Measurements from ENCODE around the gene RAB43.
"Not testable (repeated sequence)": the region's sequence is repeated elsewhere in the genome, so short reads cannot be mapped to it uniquely, and the experiment has no call there.

RAB43 gene

DNA sequence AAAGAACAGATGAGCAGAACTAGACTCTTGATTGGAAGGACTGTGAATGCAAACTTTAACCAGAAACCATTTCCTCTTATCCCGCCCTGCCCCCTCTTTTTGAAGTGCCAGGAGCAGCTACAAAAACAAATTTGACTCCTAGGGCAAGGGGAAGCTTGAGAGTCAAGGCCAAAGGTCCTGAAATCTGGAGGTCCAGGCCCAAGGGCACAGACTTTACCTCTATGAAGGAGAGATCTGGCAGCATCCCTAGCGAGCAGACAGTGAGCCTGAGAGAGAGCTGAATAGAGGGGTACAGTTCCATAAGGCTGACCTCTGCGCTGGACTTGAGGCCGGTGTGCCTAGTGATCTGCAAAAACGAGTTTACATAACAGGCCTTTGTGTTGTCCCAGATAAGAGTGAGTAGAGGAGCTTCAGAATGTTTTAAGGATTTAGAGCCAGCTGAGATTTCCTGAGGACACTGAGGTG, 5.1 kb downstream of the RAB43 start:
- intact Hi-C loops (cut with micrococcal nuclease) = no loop called here
- Mint-ChIP-seq H3K4me3 (peak overlapping the region; percentile 44), H3K9me3 (no peaks in the 10 kb centered on the region), H3K27me3 (no peaks in the 10 kb centered on the region), H3K4me1 (ENCODE audit: low read depth) (peaks cover 68% of the 10 kb centered on the region), H3K36me3 (ENCODE audit: low read depth) (peaks cover 90% of the 10 kb centered on the region), H3K27ac (peak overlapping the region; percentile 71)

- Mint-ChIP-seq H3K9me3 (no peaks in the 10 kb centered on the region), H3K27ac (no peak overlapping the region), H3K36me3 (ENCODE audit: low read depth) (peaks cover 91% of the 10 kb centered on the region), H3K27me3 (no peaks in the 10 kb centered on the region), H3K4me1 (ENCODE audit: low read depth) (peaks cover 59% of the 10 kb centered on the region), H3K4me3 (no peak overlapping the region)
- intact Hi-C loops (cut with micrococcal nuclease) = no loop called here
Measured at GRCh38 chr3:129114455-129114854, 7.1 kb downstream of the RAB43 start.

- Mint-ChIP-seq H3K36me3 (ENCODE audit: low read depth) (peaks cover 91% of the 10 kb centered on the region), H3K4me1 (ENCODE audit: low read depth) (peaks cover 47% of the 10 kb centered on the region), H3K9me3 (no peaks in the 10 kb centered on the region), H3K4me3 (no peak overlapping the region), H3K27ac (no peak overlapping the region), H3K27me3 (no peaks in the 10 kb centered on the region)
- intact Hi-C loops (cut with micrococcal nuclease) = no loop called here
Measured at GRCh38 chr3:129112308-129113052, 9.1 kb downstream of the RAB43 start.

- H3K36me3 Mint-ChIP-seq (ENCODE audit: low read depth) = peaks cover 91% of the 10 kb centered on the region
Measured at GRCh38 chr3:129111076-129111780, 10.4 kb downstream of the RAB43 start.

GRCh38 chr3:129107793-129108192, 13.8 kb downstream of the RAB43 start:
- intact Hi-C loops (cut with micrococcal nuclease) = no loop called here
- no peaks in the 10 kb centered on the region for H3K9me3 Mint-ChIP-seq
- peaks cover 98% of the 10 kb centered on the region for H3K36me3 Mint-ChIP-seq (ENCODE audit: low read depth)
- no peak overlapping the region for H3K27ac Mint-ChIP-seq
- H3K27me3 Mint-ChIP-seq = no peaks in the 10 kb centered on the region
- no peak overlapping the region for H3K4me3 Mint-ChIP-seq
- H3K4me1 Mint-ChIP-seq (ENCODE audit: low read depth) = peaks cover 35% of the 10 kb centered on the region

More at GRCh38 chr3:129111076-129111780, 10.4 kb downstream of the RAB43 start:
- intact Hi-C loops (cut with micrococcal nuclease); H3K27me3 Mint-ChIP-seq; H3K27ac Mint-ChIP-seq; H3K9me3 Mint-ChIP-seq; H3K4me3 Mint-ChIP-seq: not testable (repeated sequence)
- H3K4me1 Mint-ChIP-seq (ENCODE audit: low read depth) = peaks cover 36% of the 10 kb centered on the region

- Mint-ChIP-seq H3K4me1 (ENCODE audit: low read depth) (peaks cover 31% of the 10 kb centered on the region), H3K27me3 (no peaks in the 10 kb centered on the region), H3K27ac (no peak overlapping the region), H3K36me3 (ENCODE audit: low read depth) (peaks cover 95% of the 10 kb centered on the region), H3K4me3 (no peak overlapping the region), H3K9me3 (no peaks in the 10 kb centered on the region)
- intact Hi-C loops (cut with micrococcal nuclease) = no loop called here
Measured at GRCh38 chr3:129106866-129107565, 14.6 kb downstream of the RAB43 start.

DNA sequence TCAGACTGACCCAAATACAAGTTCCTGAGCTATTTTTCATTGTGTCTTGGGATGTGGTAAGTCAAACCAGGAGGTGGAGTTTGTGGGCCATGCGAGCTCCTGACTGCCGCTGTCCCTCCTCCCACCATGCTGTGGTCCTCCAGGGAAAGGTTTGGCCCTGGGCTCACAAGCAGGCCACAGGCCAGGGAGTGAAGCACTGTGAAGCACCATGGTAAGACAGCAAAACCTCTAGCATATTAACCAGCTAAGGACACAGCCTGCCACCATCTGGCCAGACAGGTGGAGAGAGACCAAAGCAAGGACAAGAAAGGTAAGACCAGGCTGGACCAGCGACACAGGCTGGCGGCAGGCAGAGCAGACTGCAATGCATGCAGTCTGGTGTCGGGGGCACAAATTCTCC, 15.3 kb downstream of the RAB43 start:
- no peak overlapping the region for H3K4me3 Mint-ChIP-seq
- intact Hi-C loops (cut with micrococcal nuclease) = no loop called here

GRCh38 chr3:129105862-129106261, 15.7 kb downstream of the RAB43 start:
- H3K4me1 Mint-ChIP-seq (ENCODE audit: low read depth) = peaks cover 31% of the 10 kb centered on the region
- intact Hi-C loops (cut with micrococcal nuclease) = no loop called here
- H3K9me3 Mint-ChIP-seq = no peaks in the 10 kb centered on the region
- H3K27ac Mint-ChIP-seq = no peak overlapping the region
- peaks cover 95% of the 10 kb centered on the region for H3K36me3 Mint-ChIP-seq (ENCODE audit: low read depth)
- H3K4me3 Mint-ChIP-seq = no peak overlapping the region
- no peaks in the 10 kb centered on the region for H3K27me3 Mint-ChIP-seq

More for the DNA sequence above, 15.3 kb downstream of the RAB43 start:
- no peaks in the 10 kb centered on the region for H3K27me3 Mint-ChIP-seq
- H3K27ac Mint-ChIP-seq = no peak overlapping the region
- peaks cover 31% of the 10 kb centered on the region for H3K4me1 Mint-ChIP-seq (ENCODE audit: low read depth)
- H3K36me3 Mint-ChIP-seq (ENCODE audit: low read depth) = peaks cover 95% of the 10 kb centered on the region
- H3K9me3 Mint-ChIP-seq = no peaks in the 10 kb centered on the region

DNA sequence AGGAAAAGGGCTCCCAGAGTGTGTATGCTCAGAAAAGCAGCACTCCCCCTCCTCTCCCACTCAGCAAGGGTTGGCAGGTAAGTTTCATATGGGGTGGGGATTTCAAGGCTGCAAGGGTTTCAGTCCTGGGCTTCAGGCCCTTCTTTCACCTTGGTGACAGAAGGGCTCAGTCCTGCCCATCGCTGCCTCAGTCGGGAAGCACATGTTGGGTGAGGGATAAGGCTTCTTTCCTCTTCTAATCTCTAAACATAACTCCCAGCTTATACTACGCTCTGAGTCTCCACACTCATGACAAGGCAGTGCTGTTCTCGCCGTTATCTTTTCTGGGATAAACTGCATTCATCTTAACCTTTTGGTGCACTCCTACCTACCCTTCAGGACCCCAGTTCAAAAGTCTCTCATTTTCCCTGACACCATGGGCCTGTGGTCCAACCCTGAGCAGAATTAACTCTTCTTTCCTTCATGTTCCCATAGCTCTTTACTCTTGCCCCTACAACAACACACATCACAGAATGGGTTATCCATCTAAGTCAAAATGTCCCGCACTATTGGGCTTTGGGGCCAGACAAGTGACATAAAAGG, 17.0 kb downstream of the RAB43 start:
- Mint-ChIP-seq H3K9me3 (no peaks in the 10 kb centered on the region), H3K36me3 (ENCODE audit: low read depth) (peaks cover 94% of the 10 kb centered on the region), H3K4me3 (no peak overlapping the region), H3K27me3 (no peaks in the 10 kb centered on the region), H3K4me1 (ENCODE audit: low read depth) (peaks cover 31% of the 10 kb centered on the region), H3K27ac (no peak overlapping the region)
- intact Hi-C loops (cut with micrococcal nuclease) = no loop called here

- Mint-ChIP-seq H3K27me3 (no peaks in the 10 kb centered on the region), H3K9me3 (no peaks in the 10 kb centered on the region), H3K4me1 (ENCODE audit: low read depth) (peaks cover 31% of the 10 kb centered on the region), H3K27ac (no peak overlapping the region), H3K4me3 (no peak overlapping the region), H3K36me3 (ENCODE audit: low read depth) (peaks cover 94% of the 10 kb centered on the region)
- intact Hi-C loops (cut with micrococcal nuclease) = no loop called here
Measured at GRCh38 chr3:129104051-129104450, 17.6 kb downstream of the RAB43 start.

DNA sequence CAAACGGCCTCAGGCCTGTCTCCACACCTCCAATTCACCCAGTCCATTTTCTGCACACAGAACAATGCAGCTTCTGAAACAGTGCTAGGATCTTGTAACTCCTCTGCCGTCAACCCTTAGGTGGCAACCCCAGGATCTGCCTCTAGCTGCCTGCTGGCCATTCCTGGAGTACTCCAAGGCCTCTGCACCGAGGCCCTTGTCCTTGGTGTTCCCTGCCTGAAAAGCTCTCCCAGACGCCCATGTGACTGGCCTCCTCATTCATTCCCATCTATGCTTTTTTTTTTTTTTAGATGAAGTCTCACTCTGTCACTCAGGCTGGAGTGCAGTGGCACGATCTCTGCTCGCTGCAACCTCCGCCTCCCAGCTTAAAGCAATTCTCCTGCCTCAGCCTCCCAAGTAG, 18.3 kb downstream of the RAB43 start:
- Mint-ChIP-seq H3K36me3 (ENCODE audit: low read depth) (peaks cover 91% of the 10 kb centered on the region), H3K4me1 (ENCODE audit: low read depth) (peaks cover 31% of the 10 kb centered on the region), H3K27me3 (no peaks in the 10 kb centered on the region), H3K9me3 (no peaks in the 10 kb centered on the region), H3K27ac (no peak overlapping the region), H3K4me3 (no peak overlapping the region)
- intact Hi-C loops (cut with micrococcal nuclease) = no loop called here

DNA sequence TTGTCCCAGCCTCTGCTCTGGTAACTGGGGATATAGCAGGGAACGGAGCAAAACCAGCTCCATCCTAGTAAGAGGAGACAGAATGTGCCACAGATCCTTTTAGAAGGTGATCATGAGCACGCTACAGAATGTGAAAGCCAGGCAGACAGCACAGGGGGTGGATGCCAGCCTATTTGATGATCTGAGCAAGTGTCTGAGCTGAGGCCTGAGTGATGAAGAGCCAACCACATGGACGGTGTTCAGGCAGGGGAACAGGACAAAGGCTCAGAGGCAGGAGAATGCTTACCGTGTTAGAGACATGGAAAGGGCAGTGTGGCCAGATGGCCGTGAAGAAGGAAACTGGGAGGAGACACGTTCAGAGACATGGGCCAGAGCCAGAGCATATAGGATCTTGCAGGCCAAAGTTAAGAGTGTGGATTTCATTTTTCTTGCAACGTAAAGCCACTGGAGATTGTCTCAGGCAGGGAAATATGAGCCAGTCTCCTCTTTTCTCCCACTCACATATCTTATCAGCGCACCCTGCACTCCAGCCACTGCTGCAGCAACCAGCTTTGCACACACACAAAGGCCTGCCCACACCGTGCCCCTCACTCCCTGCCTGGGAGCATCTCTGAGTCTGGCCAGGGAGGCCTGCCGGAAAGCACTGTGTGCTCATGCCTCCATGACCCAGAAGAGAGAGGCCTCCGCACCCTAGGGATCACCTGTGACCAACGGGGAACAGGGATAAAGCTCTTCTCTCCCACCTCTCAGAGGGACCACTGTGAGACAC, 20.1 kb downstream of the RAB43 start:
- no peak overlapping the region for H3K4me3 Mint-ChIP-seq

DNA sequence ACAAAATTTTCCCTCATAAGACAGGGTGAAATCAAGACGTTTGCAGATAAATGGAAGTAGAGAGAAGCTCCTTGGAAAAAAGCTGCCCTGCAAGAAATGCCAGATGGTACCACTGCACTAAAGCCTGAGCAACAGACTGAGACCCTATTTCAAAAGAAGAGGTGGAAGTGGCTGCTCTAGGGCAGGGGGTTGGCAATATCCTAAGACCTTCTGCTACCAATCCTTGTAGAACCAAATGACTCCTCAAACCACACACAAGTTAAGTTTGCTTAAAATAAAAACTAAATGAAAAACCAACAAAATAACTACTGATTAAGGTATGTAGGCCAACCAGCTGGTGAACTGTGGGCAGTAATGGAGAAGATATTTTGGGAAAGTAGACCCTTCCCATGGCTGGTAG, 21.3 kb downstream of the RAB43 start:
- peaks cover 26% of the 10 kb centered on the region for H3K4me1 Mint-ChIP-seq (ENCODE audit: low read depth)
- H3K27ac Mint-ChIP-seq = no peak overlapping the region
- H3K36me3 Mint-ChIP-seq (ENCODE audit: low read depth) = peaks cover 93% of the 10 kb centered on the region
- intact Hi-C loops (cut with micrococcal nuclease) = no loop called here
- no peak overlapping the region for H3K4me3 Mint-ChIP-seq
- H3K9me3 Mint-ChIP-seq = no peaks in the 10 kb centered on the region
- no peaks in the 10 kb centered on the region for H3K27me3 Mint-ChIP-seq

More for the DNA sequence above, 20.1 kb downstream of the RAB43 start:
- Mint-ChIP-seq H3K27ac (no peak overlapping the region), H3K4me1 (ENCODE audit: low read depth) (peaks cover 26% of the 10 kb centered on the region), H3K27me3 (no peaks in the 10 kb centered on the region), H3K36me3 (ENCODE audit: low read depth) (peaks cover 91% of the 10 kb centered on the region), H3K9me3 (no peaks in the 10 kb centered on the region)
- intact Hi-C loops (cut with micrococcal nuclease) = no loop called here

Measured in dendritic cell treated with granulocyte-macrophage colony-stimulating factor and Interleukin-4, amounts not matched to agents 40 ng/mL and 50 ng/mL, for 4 days (primary cell).